Activated CD4-positive, alpha-beta T cell treated with anti-CD3 and anti-CD28 coated beads, Interleukin-2, amount 50 U/mL, for 4 hours (primary cell): ENCODE results near the gene MAP1B.

Source experiments
- DNase-seq, 2 experiments: peaks; one replicate each; pipeline ENCODE4 v3.0.0-alpha.2; 2020

MAP1B gene

DNA sequence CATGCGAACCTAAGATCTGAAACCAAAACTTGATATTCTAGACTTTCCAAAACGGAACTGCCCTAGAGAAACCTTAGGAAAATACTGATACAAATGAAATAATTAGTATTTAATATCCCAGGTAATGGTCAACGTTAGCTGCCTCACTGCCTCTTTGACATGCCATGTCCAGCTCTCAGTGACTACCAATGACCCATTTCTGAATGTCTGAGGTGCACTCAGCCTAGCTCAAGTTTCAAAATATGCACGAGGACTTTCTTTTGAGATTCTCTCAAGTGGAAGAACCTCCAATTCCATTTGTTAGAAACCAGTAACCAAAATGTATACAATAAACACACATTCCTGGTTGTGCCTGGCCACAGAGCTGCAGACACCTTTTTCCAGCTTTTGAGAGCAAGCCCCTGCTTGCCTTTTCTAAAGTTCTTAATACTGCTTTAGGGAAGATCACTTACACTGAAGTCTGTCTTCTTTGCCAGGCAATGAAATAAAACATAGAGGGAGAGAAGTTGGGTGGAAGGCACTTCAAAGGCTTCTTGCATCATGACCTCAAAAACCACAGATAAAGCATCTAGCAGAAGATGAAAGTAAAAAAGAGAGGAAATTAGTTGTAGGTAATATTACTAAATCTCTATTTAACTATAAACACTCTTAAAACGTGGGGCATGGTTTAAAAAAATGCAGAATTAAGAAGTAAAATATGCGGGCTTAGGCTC lies 124.9 kb downstream of the MAP1B start:
- DNase-seq = no peak

DNA sequence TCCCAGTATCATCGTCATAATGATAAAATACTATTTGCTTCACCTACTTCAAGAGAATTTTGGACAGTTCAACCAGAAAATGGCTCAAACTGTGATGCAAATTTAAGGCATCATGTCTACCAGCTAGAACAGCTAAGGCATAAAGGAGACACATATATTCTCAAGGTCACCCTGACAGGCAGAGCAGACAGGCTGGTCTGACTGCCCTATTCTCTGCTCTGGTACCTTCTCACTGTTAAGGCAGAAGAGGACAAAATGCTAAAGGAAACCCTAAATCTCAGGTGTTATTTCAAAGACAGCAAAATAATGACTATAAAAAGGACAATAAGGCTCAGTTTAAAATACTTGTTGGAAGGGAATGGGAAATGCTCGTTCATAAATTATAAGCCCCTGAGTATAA lies 125.6 kb downstream of the MAP1B start:
- no peak for DNase-seq

DNA sequence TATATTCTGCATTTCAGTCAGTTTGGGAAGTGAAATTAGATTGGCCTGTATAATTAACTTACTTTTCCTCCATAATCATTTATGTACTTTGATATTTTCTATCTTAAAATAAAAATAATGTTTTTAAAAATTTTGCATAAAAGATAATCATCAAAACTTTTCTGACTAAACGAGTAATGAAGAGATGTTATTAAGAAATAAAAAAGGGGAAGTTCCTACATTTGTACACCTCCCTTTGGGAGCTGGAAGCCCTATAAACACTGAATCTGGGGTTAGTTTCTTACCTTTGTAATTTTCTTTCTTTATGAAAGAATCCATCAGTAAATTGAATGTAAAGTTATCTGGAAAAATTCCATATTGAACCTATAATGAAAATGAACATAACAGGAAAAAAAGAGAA lies 126.6 kb downstream of the MAP1B start:
- DNase-seq = no peak

DNA sequence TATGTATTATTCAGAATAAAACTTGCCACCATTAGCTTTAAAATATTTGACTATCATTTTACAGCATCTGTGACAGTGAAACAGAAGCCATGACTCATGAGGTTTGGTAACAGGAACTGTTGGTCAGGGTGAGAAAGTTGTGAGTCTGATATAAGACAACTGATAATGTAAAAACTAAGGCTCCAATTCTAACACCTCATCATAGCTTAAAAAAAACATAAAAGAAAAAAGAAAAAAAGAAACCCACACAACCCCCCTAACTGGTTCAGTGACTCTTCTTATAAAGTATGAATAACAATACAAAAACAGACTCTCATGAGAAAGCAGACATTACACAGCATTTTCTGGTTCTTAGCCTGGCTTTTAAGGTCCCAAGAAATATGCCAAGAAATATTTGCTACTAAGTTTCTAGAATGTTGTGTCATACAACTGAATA lies 127.0 kb downstream of the MAP1B start:
- DNase-seq = no peak

DNA sequence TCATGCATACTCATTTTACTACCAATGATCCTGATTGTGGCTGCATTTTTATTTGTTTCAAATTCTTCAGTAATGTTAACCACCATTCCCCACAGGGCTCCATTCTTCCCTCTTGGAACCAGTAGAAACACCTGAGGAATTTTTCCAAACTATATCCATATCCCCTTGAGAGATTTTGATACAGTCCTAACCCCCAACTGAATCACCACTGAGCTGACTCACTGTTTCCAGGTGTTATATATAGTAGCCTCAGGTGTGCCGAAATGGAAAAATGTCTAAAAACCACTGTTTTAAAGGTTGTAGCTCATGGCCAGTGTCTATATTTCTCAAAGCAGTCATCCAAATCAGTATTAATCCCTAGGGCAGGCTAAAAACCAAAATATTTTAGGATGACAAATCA lies 127.6 kb downstream of the MAP1B start:
- no peak for DNase-seq

DNA sequence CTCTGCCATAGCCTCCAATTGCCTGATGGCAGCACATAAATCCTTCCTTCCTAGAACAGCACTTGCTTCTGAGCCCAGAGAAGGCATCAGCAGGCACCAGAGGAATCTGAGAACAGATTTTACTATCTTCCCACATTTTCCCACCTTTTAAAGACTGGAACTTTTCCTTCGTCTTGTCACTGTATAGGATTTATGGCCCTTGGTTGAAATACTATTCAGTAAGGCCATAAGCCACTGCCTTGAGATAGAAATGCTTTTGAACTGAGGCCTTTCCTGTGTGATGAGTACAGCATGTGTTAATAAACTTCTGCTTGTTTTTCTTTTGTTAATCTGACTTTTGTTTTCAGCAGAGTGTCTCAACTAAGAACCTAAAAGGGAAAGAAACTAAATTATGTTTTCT lies 128.4 kb downstream of the MAP1B start:
- DNase-seq = no peak

DNA sequence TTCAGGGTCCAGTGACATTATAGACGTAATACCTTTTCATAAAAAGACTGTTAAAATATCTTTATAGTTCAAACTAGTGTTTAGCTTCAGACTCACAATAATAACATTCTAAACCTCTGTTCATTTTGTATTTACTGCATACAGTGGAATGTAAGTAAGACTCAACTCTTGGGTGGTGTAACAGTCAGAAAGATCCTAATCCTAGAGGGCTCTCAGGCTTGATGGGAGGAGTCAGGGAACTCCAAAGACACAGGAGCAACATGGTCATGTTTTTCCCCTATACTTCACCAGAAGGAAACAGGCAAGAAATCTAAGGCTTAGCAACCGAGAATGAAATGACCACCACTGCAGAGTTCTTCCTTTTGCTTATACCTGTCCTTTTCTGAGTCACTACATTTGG lies 130.1 kb downstream of the MAP1B start:
- DNase-seq = no peak

DNA sequence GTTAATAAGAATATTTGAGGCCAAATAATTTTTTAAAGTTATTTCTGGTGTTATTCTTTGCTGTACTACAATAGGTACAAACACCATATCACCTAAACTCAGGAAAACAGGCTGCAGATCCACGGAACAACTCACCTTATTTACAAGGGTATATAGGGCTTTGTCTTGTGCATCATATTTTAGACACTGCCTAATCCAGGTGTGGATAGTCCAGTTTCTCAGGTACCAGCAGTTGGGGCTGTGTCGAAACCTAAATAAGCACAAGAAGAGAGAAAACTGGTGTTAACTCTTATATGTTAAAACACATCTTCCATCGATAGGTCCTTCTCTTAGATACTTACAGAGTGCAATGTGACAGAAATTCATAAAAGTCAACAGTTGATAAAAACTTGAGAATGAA lies 130.6 kb downstream of the MAP1B start:
- DNase-seq = no peak

DNA sequence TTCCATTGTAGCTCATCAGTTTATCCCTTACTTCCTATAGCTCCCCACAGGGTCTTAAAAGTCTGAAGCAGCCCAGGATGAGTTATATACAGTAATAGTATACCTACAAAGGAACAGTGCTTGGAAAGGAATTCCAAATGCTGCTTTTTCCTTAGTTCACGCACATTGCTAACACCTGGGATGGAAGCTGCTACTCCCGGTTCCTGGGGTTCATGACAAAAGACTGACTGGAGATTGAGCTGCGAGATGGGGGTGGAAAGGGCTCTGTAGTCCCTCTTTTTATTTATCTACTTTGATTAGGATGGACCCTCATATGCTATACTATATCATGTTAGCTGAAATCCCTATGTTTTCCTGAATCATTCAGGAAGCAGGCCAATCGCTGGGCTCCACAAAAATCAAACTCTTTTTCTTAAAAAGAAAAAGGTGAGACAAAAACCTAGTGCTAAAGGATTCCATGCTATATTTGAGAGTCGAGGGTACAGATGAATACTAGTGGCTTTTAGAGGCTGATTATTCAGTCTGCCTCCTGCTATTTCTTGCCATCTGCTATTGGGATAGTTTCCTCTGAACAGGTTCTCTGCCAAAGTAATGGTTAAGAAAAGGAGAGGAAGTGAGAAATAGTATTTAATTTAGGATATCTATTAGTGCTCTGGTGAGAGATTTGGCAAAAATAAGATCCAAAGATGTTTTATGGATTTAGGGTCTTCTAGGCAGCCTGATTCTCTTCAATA lies 131.6 kb downstream of the MAP1B start:
- DNase-seq = no peak

DNA sequence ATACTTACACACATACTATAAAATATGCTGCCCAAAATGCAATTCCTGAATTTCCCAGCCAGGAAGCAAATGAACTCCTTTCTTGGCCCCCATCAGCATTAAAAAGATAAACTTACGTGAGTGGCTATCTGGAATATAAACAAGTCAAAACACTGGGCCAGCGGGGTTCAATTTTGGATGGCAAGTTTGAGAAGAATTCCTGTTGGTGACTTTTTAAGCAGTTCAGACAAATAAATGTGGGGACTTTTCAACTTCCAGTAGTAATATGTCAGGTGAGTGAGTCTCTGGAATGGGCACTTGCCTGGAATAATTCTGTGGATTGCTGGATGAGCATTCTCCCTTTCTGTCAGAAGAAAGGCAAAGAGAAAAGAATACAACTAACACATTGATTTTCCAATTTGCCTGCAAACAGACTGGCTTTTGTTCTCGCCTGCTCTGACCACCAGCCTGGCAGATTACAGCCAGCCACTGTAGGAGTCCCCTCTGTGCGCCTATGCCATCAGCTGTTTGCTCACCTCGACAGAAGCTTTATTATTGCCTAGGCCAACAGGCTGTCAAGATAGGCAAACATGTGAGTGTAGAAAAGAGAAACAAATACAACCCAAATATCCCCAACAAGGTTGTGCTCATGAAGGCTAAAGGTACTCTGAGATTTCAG lies 134.2 kb downstream of the MAP1B start:
- no peak for DNase-seq

DNA sequence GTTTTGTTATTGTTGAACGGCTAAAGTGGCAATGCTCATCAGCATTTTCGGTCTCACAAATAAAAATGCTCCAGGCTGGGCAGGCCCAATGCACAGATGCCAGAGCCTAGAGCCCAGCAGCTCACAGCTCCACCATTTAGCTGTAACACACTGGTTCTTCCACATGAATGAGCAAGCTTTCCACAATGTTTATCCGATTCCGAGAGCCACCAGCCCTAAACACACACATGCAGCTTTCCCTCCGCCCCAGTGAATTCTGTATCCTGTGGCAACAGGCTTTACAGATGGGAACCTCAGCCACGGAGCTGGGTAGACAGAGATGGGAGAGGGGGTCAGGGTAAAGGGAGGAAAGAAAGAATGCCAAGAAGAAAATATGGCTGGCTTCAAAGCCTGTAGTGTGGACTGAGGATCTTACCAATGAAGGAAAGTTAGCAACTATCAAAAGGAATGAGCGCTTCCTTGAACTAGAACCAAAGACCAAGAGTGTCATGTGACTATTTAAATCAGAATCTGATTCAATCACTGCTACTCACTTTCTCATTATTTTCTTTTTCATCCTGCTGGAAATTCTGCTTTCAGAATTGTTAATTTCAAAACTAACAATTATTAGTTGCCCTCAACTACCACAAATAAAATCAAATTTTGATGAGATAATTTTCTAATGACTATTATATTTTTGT lies 135.7 kb downstream of the MAP1B start:
- DNase-seq = no peak

DNA sequence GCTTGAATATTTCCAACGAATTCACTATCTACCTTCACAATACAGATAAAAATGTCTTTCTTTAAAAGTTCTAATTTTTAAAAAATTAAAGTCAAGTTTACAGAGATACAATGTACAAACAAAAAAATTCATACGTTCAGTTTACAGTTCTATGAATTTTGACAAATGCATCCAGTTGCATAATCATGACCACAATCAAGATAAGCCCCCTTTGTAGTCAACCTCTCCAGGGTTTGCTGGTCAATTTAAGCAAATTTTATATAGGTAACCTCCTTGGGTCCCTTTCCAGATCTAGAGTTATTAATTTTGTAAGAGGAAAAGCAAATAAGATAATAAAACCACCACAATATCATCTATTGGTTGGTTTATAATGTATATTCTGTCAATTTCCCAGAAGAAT lies 136.4 kb downstream of the MAP1B start:
- DNase-seq = no peak

DNA sequence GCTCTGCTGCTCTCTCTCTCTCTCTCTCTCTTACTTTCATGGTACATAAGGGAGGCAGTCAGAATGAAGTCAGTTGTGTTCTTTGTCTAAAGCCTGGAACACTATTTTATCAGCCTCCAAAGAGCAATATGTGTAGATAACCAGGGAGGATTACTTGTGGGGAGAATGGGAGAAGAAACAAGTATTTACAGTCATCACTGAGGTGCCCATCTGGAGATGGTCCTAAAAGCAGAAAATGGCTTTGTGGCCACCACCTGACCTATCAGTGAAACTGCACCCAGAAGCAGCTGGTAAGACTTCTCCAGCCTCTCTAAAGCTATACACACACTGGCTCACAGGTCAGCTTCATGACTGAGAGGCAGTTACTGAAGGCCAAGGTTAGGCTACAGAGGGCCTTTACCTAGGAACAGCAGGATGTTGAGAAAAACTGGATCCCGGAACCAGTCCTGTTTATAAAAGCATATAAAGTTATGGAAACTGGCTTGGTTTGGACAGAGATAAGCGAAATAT lies 137.6 kb downstream of the MAP1B start:
- DNase-seq = no peak

DNA sequence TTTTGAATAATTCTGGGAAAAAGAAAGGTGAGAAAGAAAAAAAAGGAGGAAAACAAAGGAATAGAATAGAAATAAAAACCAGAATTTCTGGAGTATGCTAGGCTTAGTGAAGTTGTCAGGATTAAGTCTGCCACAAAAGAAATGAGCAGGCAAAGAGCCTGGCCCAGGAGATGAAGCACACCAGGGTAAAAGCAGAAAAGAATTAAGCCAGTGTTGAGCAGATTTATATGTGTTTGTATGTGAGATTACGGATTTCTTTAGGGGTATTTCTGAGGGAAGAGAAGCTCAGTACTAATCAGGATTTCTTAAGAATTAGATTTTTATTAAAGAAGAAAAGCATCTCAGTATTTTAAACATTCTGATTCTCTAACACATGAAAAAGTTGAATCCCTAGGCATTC lies 138.3 kb downstream of the MAP1B start:
- no peak for DNase-seq

DNA sequence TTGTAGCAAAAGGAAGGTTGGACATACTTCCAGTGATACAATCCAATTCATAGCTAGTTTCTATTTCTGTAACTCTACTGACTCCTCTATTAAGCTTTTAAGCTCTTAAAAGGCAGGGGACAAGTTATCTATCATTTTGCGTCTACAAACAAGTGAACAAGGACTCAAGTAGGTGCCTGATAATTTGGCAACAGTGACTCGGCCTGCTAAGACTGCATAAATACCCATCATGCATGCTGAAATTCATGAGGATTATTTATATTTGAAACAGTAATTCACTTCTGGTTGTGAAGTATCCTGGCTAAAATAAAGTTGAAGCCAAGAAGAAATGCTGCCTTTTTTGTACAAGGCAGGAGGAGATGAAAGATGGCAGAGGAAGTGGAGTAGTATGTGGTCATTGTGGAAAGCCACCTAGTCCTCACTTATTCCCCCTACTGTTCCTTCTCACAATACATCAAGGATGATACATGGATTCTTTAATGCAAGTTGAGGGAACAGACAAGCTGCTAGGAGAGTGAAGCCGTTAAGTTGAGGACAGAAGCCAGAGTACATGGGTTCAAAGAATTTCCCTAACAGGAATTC lies 138.8 kb downstream of the MAP1B start:
- no peak for DNase-seq

DNA sequence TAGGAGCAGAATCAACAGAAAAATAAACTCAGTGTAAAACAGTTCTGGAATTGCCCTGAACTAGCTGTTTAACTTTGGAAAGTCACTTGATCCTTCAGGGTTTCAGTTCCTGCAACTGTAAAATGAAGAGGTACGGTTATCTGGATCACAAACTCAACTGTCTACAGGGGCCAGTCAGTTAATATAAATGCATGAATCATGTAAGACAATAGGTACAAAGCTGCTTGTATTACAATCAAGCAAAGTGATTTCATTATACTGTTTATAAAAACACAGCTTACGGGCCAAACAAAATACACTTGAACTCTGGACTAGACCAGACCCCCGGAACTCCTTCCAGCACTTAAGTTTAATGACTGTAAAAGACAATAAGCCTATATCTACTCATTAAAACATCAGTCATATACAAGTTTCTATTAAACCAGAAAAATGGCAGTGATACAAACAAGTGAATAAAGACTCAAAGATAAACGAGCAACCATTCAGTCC lies 139.7 kb downstream of the MAP1B start:
- DNase-seq = no peak

DNA sequence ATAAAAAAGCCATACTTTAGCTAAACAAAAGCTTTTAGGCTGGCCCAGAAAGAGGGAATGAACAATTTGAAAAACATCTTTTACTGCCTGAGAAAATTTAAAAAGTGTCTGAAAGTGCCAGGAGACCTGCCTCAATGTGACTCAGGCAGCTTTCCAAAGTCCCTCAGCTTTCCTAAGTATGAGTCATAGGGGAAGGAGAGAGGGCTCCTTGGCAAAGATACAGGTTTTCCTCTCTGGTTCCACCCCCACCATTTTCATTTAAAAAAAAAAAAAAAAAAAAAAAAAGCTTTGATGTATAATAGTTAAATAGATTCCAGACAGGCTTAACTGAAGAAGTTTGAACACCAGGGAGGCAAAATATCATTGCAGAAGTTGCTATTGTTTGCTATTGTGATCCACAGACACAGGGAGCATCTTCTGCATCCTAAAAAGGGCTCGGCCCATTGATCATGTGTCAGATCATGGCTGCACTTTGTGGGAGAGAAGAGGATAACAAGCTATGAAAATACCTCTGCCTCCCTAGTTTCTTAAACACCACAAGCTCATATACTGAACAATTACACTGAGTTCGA lies 141.2 kb downstream of the MAP1B start:
- no peak for DNase-seq

DNA sequence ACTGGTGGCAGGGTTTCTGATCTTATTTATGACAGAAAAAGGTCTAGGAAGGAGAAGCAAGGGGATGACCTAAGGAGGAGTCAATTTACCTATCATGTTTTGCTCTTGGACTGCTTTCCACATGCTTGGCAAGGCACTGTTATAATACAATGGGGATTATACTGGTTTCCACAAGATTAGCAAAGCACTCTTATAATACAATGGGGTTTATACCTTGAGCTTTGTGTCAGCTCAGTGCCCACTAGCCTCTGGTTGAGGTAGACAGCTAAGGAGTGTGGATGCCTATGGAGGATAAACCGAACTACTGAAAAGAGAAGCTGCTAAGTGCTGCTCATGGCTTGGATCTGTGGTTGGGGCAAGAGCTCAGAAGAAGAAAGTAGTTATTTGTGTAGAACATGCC lies 144.1 kb downstream of the MAP1B start:
- DNase-seq = no peak

DNA sequence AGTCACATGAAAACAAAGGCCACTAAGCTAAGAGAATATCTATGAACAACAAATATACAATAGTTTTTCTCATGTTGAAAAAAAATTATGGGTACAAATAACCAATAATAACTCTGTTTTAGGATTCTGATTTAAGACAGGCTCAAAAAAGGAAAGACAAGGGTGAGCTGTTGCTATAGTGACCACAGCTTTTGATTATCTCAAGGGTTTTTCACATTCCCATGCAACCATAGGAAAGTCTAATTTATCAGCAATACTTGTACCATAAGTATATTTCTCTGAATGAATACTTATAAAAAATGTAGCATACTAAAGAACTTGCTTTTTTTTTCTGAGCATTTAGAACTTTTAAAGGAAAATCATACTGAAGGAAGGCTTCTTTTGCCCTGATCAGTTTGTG lies 144.7 kb downstream of the MAP1B start:
- no peak for DNase-seq

DNA sequence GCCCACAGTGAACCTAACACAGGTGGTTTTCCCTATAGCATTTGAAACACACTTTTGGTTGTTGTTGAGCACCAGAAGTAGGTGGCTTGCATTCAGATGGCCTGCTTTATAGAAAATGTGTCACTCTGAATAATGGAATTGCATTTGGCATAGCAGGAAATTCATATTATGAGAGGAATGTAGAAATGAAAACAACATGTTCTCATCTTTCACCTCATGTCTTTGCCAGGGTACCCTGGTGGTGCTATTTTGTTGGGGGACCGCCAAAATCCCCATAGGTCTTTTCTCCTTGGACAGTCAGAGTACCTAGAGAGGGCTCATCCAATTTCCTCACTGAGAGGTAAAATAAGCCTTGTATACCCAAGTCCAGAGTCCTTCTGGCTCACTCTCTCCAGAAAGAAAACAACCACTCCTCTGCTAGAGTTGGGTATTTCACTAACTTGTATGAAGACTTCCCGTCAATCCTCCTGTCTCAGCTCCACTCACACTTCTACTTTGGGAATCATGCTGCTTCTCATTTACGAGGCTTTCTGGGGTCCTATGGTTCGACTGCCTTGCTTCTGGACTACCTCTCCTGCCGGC lies 145.4 kb downstream of the MAP1B start:
- no peak for DNase-seq

DNA sequence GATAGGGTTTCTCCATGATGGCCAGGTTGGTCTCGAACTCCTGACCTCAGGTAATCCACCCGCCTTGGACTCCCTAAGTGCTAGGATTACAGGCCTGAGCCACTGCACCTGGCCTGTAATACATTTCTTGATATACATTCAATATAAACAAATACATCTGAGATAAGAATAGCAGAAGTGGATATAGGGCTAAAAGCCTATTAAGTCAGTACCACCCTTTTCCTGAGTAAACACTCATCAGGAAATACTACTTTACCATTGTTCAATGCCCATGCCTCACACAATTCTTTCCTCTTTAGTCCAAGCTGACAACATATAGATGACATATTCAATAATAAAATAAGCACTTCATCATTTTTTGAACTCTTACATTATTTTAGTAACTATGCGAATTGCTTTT lies 148.0 kb downstream of the MAP1B start:
- no peak for DNase-seq

DNA sequence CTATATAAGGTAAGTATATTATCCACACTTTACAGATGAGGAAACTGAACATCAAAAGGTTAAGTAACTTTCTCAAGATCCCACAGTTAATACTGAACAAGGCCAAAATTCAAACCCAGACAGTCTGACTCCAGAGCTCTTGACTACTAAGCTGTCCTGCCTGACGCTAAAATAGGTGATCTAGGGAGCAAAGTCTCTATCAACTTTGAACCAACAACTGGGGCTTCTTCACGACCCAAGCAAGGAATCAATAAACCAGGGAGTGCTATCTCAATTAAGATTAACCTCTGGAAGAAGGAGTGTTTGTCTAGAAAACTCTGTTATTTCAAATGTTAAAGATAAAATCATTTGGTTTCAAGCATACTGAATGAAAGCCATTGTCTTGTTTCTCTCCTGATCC lies 148.4 kb downstream of the MAP1B start:
- DNase-seq = no peak
